Neural progenitor cell (in vitro differentiated cells): ENCODE results near the gene MDN1.

Source experiments
- EZH2 ChIP-seq: fragments of 200-600 bp; sonication (generic); IDR thresholded peaks from 2 replicates; pipeline ENCODE4 v1.6.1; 2017; ENCODE audit warnings: antibody characterized with exemption, mild to moderate bottlenecking, moderate library complexity
- EZH2phosphoT487 ChIP-seq: fragments of 200-600 bp; sonication (generic); IDR thresholded peaks from 2 replicates; pipeline ENCODE4 v1.6.1; 2017; ENCODE audit warnings: antibody characterized with exemption
- TF ChIP-seq, protein P1 (sequence below): fragments of 200-600 bp; sonication (generic); IDR thresholded peaks from 2 replicates; pipeline ENCODE4 v1.5.1; 2017; ENCODE audit warnings: antibody characterized with exemption, mild to moderate bottlenecking

DNA sequence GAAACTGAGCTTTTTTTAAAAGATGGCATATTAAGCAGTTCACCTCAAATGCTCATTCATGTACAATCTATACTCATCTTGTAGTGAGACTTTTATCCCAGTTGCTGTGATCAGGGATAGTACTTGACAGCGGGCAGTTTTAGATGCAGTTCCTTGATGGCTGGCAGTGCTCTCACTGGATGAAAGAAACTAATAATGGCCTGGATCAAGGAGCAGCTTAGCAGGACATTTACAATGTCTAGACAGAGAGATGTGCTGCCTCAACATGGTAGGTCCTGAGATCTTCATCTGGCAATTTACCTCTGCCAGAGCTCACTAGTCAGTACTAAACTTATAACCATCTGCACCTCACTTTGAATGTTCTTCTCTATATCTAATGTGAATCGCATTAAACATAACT lies 134.3 kb downstream of the MDN1 start:
- TF ChIP-seq EZH2 = no peak
- TF ChIP-seq EZH2phosphoT487 = no peak
- TF ChIP-seq, protein P1, sequence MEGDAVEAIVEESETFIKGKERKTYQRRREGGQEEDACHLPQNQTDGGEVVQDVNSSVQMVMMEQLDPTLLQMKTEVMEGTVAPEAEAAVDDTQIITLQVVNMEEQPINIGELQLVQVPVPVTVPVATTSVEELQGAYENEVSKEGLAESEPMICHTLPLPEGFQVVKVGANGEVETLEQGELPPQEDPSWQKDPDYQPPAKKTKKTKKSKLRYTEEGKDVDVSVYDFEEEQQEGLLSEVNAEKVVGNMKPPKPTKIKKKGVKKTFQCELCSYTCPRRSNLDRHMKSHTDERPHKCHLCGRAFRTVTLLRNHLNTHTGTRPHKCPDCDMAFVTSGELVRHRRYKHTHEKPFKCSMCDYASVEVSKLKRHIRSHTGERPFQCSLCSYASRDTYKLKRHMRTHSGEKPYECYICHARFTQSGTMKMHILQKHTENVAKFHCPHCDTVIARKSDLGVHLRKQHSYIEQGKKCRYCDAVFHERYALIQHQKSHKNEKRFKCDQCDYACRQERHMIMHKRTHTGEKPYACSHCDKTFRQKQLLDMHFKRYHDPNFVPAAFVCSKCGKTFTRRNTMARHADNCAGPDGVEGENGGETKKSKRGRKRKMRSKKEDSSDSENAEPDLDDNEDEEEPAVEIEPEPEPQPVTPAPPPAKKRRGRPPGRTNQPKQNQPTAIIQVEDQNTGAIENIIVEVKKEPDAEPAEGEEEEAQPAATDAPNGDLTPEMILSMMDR = no peak
